ENCODE data around the gene C22orf39.
A peak's percentile ranks its signal among the peaks of the same experiment; 100 is the strongest.

The C22orf39 gene

DNA sequence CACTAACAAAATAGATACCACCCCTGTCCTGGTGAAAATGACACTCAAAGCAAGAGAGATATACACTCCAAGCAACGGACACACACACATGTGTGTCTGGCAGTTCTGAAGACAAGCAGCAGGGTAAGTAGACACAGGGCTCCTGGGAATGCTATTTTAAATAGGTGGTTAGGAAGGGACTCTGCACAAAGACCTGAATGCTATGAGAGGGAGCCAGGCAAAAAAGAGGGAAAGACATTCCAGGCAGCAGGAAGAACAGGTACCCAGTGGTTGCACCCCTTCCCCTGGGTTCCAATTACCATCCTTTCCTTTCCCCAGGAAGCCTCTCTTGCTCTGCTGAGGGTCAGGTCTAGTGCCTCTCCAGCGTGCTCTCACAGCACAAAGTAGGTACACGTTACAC lies 28.5 kb upstream of the C22orf39 start:
- no peak overlapping the region for H3K4me3 ChIP-seq (replicated peaks in 1 of 2; ENCODE audit: low read depth in 2 of 2, low read length in 2 of 2)
- TF ChIP-seq CTCF (IDR thresholded peaks at IDR 0.05; ENCODE audit: low read depth, low read length), result no peak
- no peak for DNase-seq (ENCODE audit: low read depth in 2 of 2)

GRCh38 chr22:19473578-19473977 lies 26.1 kb upstream of the C22orf39 start:
- H3K4me3 ChIP-seq (replicated peaks in 1 of 2; ENCODE audit: low read depth in 2 of 2, low read length in 2 of 2), result no peak overlapping the region
- DNase-seq (ENCODE audit: low read depth in 2 of 2), result peak in 1 of 2 donors; percentile 28
- peak; percentile 12 for TF ChIP-seq CTCF (IDR thresholded peaks at IDR 0.05; ENCODE audit: low read depth, low read length)

DNA sequence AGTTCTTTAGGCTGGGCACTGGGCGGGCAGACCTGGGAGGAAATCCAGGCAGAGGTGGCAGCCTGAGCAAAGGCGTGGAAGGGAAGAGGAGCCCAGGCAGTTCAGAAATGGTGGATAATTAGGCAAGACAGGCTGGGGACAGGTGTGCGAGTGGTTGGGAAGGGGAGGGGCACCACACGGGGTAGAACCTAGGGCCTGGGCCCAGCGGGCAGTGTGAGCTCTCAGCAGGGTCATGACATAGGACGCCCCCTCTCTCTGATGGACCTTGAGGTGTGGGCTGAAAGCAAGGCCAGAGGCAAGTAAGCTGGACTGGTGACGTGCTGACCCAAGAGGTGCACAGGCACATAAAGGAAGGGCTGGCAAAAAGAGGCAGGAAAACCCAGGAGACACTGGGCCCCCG lies 24.7 kb upstream of the C22orf39 start:
- TF ChIP-seq CTCF (IDR thresholded peaks at IDR 0.05; ENCODE audit: low read depth, low read length), result no peak
- no peak for DNase-seq (ENCODE audit: low read depth in 2 of 2)
- H3K4me3 ChIP-seq (replicated peaks in 1 of 2; ENCODE audit: low read depth in 2 of 2, low read length in 2 of 2), result no peak overlapping the region

DNA sequence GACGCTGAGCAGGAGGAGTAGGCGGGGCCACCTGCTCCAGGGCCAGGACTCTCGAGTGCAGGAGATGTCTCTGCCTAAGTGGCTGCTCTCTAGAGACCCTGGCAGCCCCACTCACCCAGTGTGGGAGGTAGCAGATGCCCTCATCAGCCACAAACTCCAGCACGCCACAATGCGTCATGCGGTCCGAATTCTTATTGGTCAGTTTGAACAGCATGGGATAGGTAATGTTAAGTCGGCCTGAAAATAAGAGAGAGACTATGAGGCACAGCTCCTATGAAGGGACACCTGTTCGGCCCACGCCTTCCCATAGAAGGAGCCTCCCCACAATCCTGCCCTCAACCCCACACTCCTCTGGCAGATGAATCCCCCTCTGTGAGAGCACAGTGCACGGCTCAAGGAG lies 24.1 kb upstream of the C22orf39 start:
- no peak overlapping the region for H3K4me3 ChIP-seq (replicated peaks in 1 of 2; ENCODE audit: low read depth in 2 of 2, low read length in 2 of 2)
- TF ChIP-seq CTCF (IDR thresholded peaks at IDR 0.05; ENCODE audit: low read depth, low read length), result no peak
- no peak for DNase-seq (ENCODE audit: low read depth in 2 of 2)

GRCh38 chr22:19470010-19470409 lies 22.5 kb upstream of the C22orf39 start:
- no peak for TF ChIP-seq CTCF (IDR thresholded peaks at IDR 0.05; ENCODE audit: low read depth, low read length)
- DNase-seq (ENCODE audit: low read depth in 2 of 2), result no peak
- no peak overlapping the region for H3K4me3 ChIP-seq (replicated peaks in 1 of 2; ENCODE audit: low read depth in 2 of 2, low read length in 2 of 2)

DNA sequence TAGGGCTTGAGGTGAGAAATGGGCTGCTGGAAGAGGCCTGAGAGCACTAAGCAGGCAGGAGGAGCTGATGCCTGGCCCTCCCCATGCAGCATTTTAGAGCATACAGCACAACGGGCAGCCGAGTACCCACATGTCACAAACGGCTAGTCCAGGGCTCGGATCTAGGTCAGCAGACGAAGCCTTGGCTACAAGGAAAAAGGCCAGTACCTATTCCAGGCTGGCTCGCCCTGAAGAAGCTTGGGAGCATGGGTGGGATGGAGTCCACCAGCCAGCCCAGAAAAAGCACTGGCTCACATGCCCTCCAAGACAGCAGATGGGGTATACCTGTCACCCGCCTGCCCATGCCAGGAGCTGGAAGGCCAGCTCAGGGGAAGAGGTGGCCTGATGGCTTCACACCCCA lies 21.9 kb upstream of the C22orf39 start:
- H3K4me3 ChIP-seq (replicated peaks in 1 of 2; ENCODE audit: low read depth in 2 of 2, low read length in 2 of 2), result no peak overlapping the region
- TF ChIP-seq CTCF (IDR thresholded peaks at IDR 0.05; ENCODE audit: low read depth, low read length), result no peak
- no peak for DNase-seq (ENCODE audit: low read depth in 2 of 2)

GRCh38 chr22:19467912-19468311 lies 20.4 kb upstream of the C22orf39 start:
- DNase-seq (ENCODE audit: low read depth in 2 of 2), result no peak
- no peak for TF ChIP-seq CTCF (IDR thresholded peaks at IDR 0.05; ENCODE audit: low read depth, low read length)
- H3K4me3 ChIP-seq (replicated peaks in 1 of 2; ENCODE audit: low read depth in 2 of 2, low read length in 2 of 2), result no peak overlapping the region
